ENCODE data around the gene WWOX. TPM values are rescaled to one million over a fixed set of nuclear protein-coding genes. Genes with fewer than 3 reads are reported as not detected.

Gene WWOX
- total and polyA plus RNA-seq, 2 donors = 15.4 to 23.9 TPM

GRCh38 chr16:78072275-78072674 is 27.2 kb upstream of the WWOX start:
- Histone ChIP-seq H3K36me3 (ENCODE audit: control insufficient read depth in 2 of 2, insufficient read depth in 2 of 2, low read length in 1 of 2) (no peaks in the 10 kb centered on the region), H3K9me3 (ENCODE audit: control insufficient read depth in 2 of 2, insufficient read depth in 1 of 2, low read length in 1 of 2) (no peaks in the 10 kb centered on the region), H3K4me3 (ENCODE audit: low read length in 2 of 2) (no peak overlapping the region), H3K27me3 (ENCODE audit: control insufficient read depth in 2 of 2, insufficient read depth in 1 of 2, low read length in 1 of 2) (peaks cover 0 to 14% of the 10 kb centered on the region in 2 donors), H3K27ac (ENCODE audit: low read depth in 1 of 2, low read length in 1 of 2) (no peak overlapping the region), H3K4me1 (ENCODE audit: control insufficient read depth in 2 of 2, insufficient read depth in 2 of 2, low read length in 2 of 2) (no peaks in the 10 kb centered on the region)
- WGBS = 23% methylated on average over 5 of the region's 5 CpGs
- no peak for DNase-seq (ENCODE audit: low read depth in 6 of 9, low spot score in 9 of 9)

DNA sequence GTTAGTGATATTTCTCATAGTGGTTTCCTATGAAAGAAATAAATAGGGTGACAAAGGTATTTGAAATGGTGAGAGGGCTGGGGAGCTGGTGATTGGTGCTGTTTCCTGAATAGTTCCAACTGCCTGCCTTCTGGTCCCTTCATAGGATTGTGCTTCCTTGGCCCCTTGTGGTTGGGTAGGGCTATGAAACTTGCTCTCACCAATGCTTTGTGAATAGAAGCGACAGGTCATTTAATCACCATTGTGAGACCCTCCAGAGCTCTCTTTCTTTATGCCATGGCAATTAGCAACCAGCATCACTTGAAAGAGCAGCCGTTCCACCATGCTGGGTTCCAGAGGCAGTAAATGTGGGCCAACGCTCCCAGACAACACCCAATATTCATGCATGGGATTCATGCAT is 23.7 kb upstream of the WWOX start:
- peaks cover 0 to 14% of the 10 kb centered on the region in 2 donors for H3K27me3 ChIP-seq (ENCODE audit: control insufficient read depth in 2 of 2, insufficient read depth in 1 of 2, low read length in 1 of 2)
- H3K4me3 ChIP-seq (ENCODE audit: low read length in 2 of 2) = no peak overlapping the region
- 89% methylated on average over 3 of the region's 3 CpGs for WGBS
- no peak for DNase-seq (ENCODE audit: low read depth in 6 of 9, low spot score in 9 of 9)
- H3K9me3 ChIP-seq (ENCODE audit: control insufficient read depth in 2 of 2, insufficient read depth in 1 of 2, low read length in 1 of 2) = no peaks in the 10 kb centered on the region
- H3K36me3 ChIP-seq (ENCODE audit: control insufficient read depth in 2 of 2, insufficient read depth in 2 of 2, low read length in 1 of 2) = no peaks in the 10 kb centered on the region
- no peak overlapping the region for H3K27ac ChIP-seq (ENCODE audit: low read depth in 1 of 2, low read length in 1 of 2)
- no peaks in the 10 kb centered on the region for H3K4me1 ChIP-seq (ENCODE audit: control insufficient read depth in 2 of 2, insufficient read depth in 2 of 2, low read length in 2 of 2)

DNA sequence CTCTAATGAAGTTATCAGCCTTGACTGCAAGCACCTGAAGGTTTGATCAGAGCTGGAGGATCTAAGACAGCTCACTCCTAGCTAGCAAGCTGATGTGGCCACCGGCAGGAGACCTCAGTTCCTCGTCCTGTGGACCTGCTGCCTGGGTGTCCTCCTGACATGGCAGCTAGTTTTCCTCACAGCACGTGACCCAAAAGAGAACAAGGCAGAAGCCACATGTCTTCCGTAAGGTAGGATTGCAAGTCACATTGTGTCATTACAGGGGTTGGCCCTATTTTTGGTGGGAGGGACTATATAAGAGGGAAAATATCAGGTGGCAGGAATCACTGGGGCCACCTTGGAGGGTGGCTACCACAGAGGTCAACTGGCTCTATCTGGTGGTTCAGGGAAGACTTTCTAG is 18.1 kb upstream of the WWOX start:
- H3K27me3 ChIP-seq (ENCODE audit: control insufficient read depth in 2 of 2, insufficient read depth in 1 of 2, low read length in 1 of 2) = no peaks in the 10 kb centered on the region
- DNase-seq (ENCODE audit: low read depth in 6 of 9, low spot score in 9 of 9) = no peak
- H3K27ac ChIP-seq (ENCODE audit: low read depth in 1 of 2, low read length in 1 of 2) = no peak overlapping the region
- H3K4me3 ChIP-seq (ENCODE audit: low read length in 2 of 2) = no peak overlapping the region
- H3K36me3 ChIP-seq (ENCODE audit: control insufficient read depth in 2 of 2, insufficient read depth in 2 of 2, low read length in 1 of 2) = no peaks in the 10 kb centered on the region
- H3K9me3 ChIP-seq (ENCODE audit: control insufficient read depth in 2 of 2, insufficient read depth in 1 of 2, low read length in 1 of 2) = no peaks in the 10 kb centered on the region
- H3K4me1 ChIP-seq (ENCODE audit: control insufficient read depth in 2 of 2, insufficient read depth in 2 of 2, low read length in 2 of 2) = no peaks in the 10 kb centered on the region
- WGBS = 90% methylated on average over 4 of the region's 4 CpGs

DNA sequence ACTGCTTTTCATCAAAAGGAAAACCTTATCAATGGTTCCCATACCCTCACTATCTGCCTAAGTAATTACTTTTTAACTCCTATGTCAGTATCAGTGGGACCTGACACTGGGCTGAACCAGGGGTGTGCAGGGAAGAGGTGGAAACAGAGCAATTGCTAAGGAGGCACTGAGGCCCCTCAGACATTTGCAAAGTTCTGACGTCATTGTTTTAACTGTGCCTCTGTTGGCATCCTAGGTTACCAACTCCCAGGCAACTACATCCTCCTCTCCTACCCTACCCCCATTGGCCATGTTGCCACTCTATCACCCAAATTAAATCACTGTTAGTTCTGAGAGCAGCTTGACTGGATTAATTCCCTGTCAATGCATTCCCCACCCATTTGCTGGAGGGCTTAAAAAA is 8.0 kb upstream of the WWOX start:
- Histone ChIP-seq H3K4me1 (ENCODE audit: control insufficient read depth in 2 of 2, insufficient read depth in 2 of 2, low read length in 2 of 2) (no peaks in the 10 kb centered on the region), H3K27ac (ENCODE audit: low read depth in 1 of 2, low read length in 1 of 2) (no peak overlapping the region), H3K4me3 (ENCODE audit: low read length in 2 of 2) (no peak overlapping the region), H3K36me3 (ENCODE audit: control insufficient read depth in 2 of 2, insufficient read depth in 2 of 2, low read length in 1 of 2) (no peaks in the 10 kb centered on the region), H3K27me3 (ENCODE audit: control insufficient read depth in 2 of 2, insufficient read depth in 1 of 2, low read length in 1 of 2) (peaks cover 0 to 3% of the 10 kb centered on the region in 2 donors), H3K9me3 (ENCODE audit: control insufficient read depth in 2 of 2, insufficient read depth in 1 of 2, low read length in 1 of 2) (no peaks in the 10 kb centered on the region)
- 92% methylated on average over 1 of the region's 1 CpG for WGBS
- DNase-seq (ENCODE audit: low read depth in 6 of 9, low spot score in 9 of 9) = no peak

- no peaks in the 10 kb centered on the region for H3K4me1 ChIP-seq (ENCODE audit: control insufficient read depth in 2 of 2, insufficient read depth in 2 of 2, low read length in 2 of 2)
- H3K36me3 ChIP-seq (ENCODE audit: control insufficient read depth in 2 of 2, insufficient read depth in 2 of 2, low read length in 1 of 2) = no peaks in the 10 kb centered on the region
- H3K4me3 ChIP-seq (ENCODE audit: low read length in 2 of 2) = no peak overlapping the region
- DNase-seq (ENCODE audit: low read depth in 6 of 9, low spot score in 9 of 9) = no peak
- H3K27ac ChIP-seq (ENCODE audit: low read depth in 1 of 2, low read length in 1 of 2) = no peak overlapping the region
- 49% methylated on average over 7 of the region's 7 CpGs for WGBS
- no peaks in the 10 kb centered on the region for H3K9me3 ChIP-seq (ENCODE audit: control insufficient read depth in 2 of 2, insufficient read depth in 1 of 2, low read length in 1 of 2)
- peaks cover 0 to 3% of the 10 kb centered on the region in 2 donors for H3K27me3 ChIP-seq (ENCODE audit: control insufficient read depth in 2 of 2, insufficient read depth in 1 of 2, low read length in 1 of 2)
These were observed 6.7 kb upstream of the WWOX start for GRCh38 chr16:78092758-78093157.

GRCh38 chr16:78094166-78094565 is 5.3 kb upstream of the WWOX start:
- Histone ChIP-seq H3K4me1 (ENCODE audit: control insufficient read depth in 2 of 2, insufficient read depth in 2 of 2, low read length in 2 of 2) (no peaks in the 10 kb centered on the region), H3K27ac (ENCODE audit: low read depth in 1 of 2, low read length in 1 of 2) (no peak overlapping the region), H3K4me3 (ENCODE audit: low read length in 2 of 2) (no peak overlapping the region), H3K36me3 (ENCODE audit: control insufficient read depth in 2 of 2, insufficient read depth in 2 of 2, low read length in 1 of 2) (no peaks in the 10 kb centered on the region), H3K27me3 (ENCODE audit: control insufficient read depth in 2 of 2, insufficient read depth in 1 of 2, low read length in 1 of 2) (peaks cover 0 to 3% of the 10 kb centered on the region in 2 donors), H3K9me3 (ENCODE audit: control insufficient read depth in 2 of 2, insufficient read depth in 1 of 2, low read length in 1 of 2) (no peaks in the 10 kb centered on the region)
- 80% methylated on average over 3 of the region's 3 CpGs for WGBS
- DNase-seq (ENCODE audit: low read depth in 6 of 9, low spot score in 9 of 9) = no peak

GRCh38 chr16:78094998-78095397 is 4.5 kb upstream of the WWOX start:
- 98% methylated on average over 3 of the region's 3 CpGs for WGBS
- H3K27me3 ChIP-seq (ENCODE audit: control insufficient read depth in 2 of 2, insufficient read depth in 1 of 2, low read length in 1 of 2) = peaks cover 0 to 3% of the 10 kb centered on the region in 2 donors
- no peak overlapping the region for H3K27ac ChIP-seq (ENCODE audit: low read depth in 1 of 2, low read length in 1 of 2)
- no peak overlapping the region for H3K4me3 ChIP-seq (ENCODE audit: low read length in 2 of 2)
- H3K4me1 ChIP-seq (ENCODE audit: control insufficient read depth in 2 of 2, insufficient read depth in 2 of 2, low read length in 2 of 2) = peaks cover 0 to 2% of the 10 kb centered on the region in 2 donors
- no peaks in the 10 kb centered on the region for H3K36me3 ChIP-seq (ENCODE audit: control insufficient read depth in 2 of 2, insufficient read depth in 2 of 2, low read length in 1 of 2)
- no peak for DNase-seq (ENCODE audit: low read depth in 6 of 9, low spot score in 9 of 9)
- H3K9me3 ChIP-seq (ENCODE audit: control insufficient read depth in 2 of 2, insufficient read depth in 1 of 2, low read length in 1 of 2) = no peaks in the 10 kb centered on the region

GRCh38 chr16:78096386-78096785 is 3.1 kb upstream of the WWOX start:
- Histone ChIP-seq H3K9me3 (ENCODE audit: control insufficient read depth in 2 of 2, insufficient read depth in 1 of 2, low read length in 1 of 2) (no peaks in the 10 kb centered on the region), H3K27ac (ENCODE audit: low read depth in 1 of 2, low read length in 1 of 2) (no peak overlapping the region), H3K4me3 (ENCODE audit: low read length in 2 of 2) (no peak overlapping the region), H3K36me3 (ENCODE audit: control insufficient read depth in 2 of 2, insufficient read depth in 2 of 2, low read length in 1 of 2) (no peaks in the 10 kb centered on the region), H3K27me3 (ENCODE audit: control insufficient read depth in 2 of 2, insufficient read depth in 1 of 2, low read length in 1 of 2) (peaks cover 0 to 3% of the 10 kb centered on the region in 2 donors), H3K4me1 (ENCODE audit: control insufficient read depth in 2 of 2, insufficient read depth in 2 of 2, low read length in 2 of 2) (peaks cover 5 to 8% of the 10 kb centered on the region in 2 donors)
- WGBS = 76% methylated on average over 3 of the region's 3 CpGs
- no peak for DNase-seq (ENCODE audit: low read depth in 6 of 9, low spot score in 9 of 9)

GRCh38 chr16:78097548-78097947 is 1.9 kb upstream of the WWOX start:
- Histone ChIP-seq H3K27ac (ENCODE audit: low read depth in 1 of 2, low read length in 1 of 2) (no peak overlapping the region), H3K4me1 (ENCODE audit: control insufficient read depth in 2 of 2, insufficient read depth in 2 of 2, low read length in 2 of 2) (peaks cover 5 to 8% of the 10 kb centered on the region in 2 donors), H3K4me3 (ENCODE audit: low read length in 2 of 2) (no peak overlapping the region), H3K27me3 (ENCODE audit: control insufficient read depth in 2 of 2, insufficient read depth in 1 of 2, low read length in 1 of 2) (no peaks in the 10 kb centered on the region), H3K36me3 (ENCODE audit: control insufficient read depth in 2 of 2, insufficient read depth in 2 of 2, low read length in 1 of 2) (no peaks in the 10 kb centered on the region), H3K9me3 (ENCODE audit: control insufficient read depth in 2 of 2, insufficient read depth in 1 of 2, low read length in 1 of 2) (no peaks in the 10 kb centered on the region)
- 95% methylated on average over 4 of the region's 4 CpGs for WGBS
- DNase-seq (ENCODE audit: low read depth in 6 of 9, low spot score in 9 of 9) = no peak

DNA sequence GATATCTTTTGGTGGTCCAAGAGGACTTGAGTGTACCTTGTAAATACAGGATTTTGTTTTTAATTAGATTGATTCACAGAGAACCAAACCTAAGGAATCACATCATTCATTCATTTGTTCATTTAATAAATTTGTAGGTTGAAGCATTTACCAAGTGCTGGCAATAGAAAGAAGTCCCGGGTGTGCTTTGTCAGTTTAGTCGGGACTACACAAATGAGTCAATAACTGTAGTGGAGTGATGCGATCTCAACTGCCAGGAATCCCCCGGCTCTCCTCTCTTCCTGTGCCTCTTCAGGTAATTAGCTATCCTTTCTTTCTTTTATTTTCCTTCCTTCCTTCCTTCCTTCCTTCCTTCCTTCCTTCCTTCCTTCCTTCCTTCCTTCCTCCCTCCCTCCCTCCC is 1.4 kb upstream of the WWOX start:
- DNase-seq (ENCODE audit: low read depth in 6 of 9, low spot score in 9 of 9) = no peak
- peaks cover 5 to 8% of the 10 kb centered on the region in 2 donors for H3K4me1 ChIP-seq (ENCODE audit: control insufficient read depth in 2 of 2, insufficient read depth in 2 of 2, low read length in 2 of 2)
- H3K36me3 ChIP-seq (ENCODE audit: control insufficient read depth in 2 of 2, insufficient read depth in 2 of 2, low read length in 1 of 2) = no peaks in the 10 kb centered on the region
- H3K27ac ChIP-seq (ENCODE audit: low read depth in 1 of 2, low read length in 1 of 2) = no peak overlapping the region
- H3K4me3 ChIP-seq (ENCODE audit: low read length in 2 of 2) = no peak overlapping the region
- WGBS = 95% methylated on average over 4 of the region's 4 CpGs
- no peaks in the 10 kb centered on the region for H3K27me3 ChIP-seq (ENCODE audit: control insufficient read depth in 2 of 2, insufficient read depth in 1 of 2, low read length in 1 of 2)
- H3K9me3 ChIP-seq (ENCODE audit: control insufficient read depth in 2 of 2, insufficient read depth in 1 of 2, low read length in 1 of 2) = no peaks in the 10 kb centered on the region
